HuH-7 (cell line): ENCODE measurements around the gene C11orf24.
A peak's percentile ranks its signal among the peaks of the same experiment; 100 is the strongest.
"Not testable (repeated sequence)": the region's sequence is repeated elsewhere in the genome, so short reads cannot be mapped to it uniquely, and the experiment has no call there.

ENCODE experiments used
- DNase-seq: peaks from one replicate; pipeline ENCODE4 v3.0.0; 2011; ENCODE audit warnings: low spot score

The C11orf24 gene

DNA sequence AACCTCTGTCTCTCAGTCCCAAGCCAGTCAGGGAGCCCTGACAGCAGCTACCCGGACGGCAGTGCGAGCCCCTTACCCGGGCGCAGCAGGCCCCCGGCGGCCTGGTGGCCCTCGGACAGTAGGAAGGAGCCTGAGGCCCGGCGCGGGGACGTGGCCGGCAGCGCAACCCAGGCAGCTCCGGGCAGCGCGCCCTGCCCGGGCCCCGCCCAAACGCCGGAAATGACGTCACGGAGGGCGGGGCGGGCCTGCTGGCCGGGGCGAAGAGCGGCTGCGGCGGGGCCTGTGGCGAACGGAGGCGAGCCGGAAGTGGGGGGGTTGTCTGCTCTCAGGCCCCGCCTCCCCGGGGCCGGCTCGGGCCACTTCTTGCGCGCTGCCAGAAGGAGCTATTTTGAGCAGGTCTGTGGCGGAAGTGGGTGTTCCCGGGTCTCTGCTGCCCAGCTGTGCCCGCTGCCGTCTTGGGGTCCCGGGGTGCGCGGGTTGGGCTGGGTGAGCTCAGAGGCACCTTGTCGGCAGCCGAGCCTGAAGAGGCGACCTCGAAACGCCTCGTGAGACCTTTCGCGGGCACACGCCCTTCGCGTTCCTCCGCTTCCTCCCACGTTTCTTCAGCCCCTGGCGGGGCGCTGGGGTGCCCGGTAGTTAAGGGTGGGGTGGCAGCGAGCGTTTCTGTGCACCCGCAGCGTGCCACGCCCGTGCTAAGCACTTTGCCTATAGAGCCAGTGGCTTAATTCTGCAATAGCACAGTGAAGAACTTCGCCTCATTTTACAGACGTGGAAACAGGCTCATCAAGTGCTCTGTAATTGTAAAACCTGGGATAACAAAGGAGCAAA lies at the start of gene C11orf24:
C11orf24 (minus strand) TSS at position 193 of the 828 bp plus-strand sequence. CDS start 8,206 bp downstream, outside the sequence.
- peak; percentile 100 for DNase-seq

DNA sequence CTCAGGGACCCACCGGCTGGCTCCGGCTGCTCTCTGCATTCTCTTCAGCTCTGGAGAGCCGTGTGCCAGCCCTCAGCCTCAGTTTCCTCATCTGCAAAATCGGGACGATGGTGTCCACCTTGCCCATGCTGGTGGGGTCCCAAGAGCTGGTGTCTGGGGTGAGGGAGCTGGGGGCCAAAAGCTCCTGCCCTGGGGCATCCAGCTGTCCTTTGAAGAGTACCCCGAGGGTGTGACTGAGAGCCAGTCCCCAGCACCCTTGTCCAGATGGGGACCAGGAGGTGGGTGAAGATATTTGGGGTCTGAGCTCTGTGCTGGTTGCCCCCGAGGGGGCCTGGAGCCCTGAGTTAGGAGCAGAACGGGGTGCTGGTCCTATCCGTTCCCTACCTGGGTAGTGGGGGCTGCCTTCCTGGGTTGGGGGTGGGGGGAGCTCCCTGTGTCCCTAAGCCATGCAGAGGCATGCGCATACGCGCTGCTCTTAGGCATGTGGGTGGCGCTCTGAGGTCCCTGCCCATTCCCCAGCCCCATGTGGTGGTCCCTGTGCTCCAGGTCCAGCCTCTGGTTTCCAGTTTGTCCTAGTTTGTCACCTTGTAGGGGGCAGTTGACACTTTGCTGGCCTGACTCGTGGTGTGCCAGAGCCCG lies 45.5 kb upstream of the C11orf24 start:
- DNase-seq = no peak

- peak; percentile 92 for DNase-seq
Measured at GRCh38 chr11:68315171-68315920, 43.6 kb upstream of the C11orf24 start.

DNA sequence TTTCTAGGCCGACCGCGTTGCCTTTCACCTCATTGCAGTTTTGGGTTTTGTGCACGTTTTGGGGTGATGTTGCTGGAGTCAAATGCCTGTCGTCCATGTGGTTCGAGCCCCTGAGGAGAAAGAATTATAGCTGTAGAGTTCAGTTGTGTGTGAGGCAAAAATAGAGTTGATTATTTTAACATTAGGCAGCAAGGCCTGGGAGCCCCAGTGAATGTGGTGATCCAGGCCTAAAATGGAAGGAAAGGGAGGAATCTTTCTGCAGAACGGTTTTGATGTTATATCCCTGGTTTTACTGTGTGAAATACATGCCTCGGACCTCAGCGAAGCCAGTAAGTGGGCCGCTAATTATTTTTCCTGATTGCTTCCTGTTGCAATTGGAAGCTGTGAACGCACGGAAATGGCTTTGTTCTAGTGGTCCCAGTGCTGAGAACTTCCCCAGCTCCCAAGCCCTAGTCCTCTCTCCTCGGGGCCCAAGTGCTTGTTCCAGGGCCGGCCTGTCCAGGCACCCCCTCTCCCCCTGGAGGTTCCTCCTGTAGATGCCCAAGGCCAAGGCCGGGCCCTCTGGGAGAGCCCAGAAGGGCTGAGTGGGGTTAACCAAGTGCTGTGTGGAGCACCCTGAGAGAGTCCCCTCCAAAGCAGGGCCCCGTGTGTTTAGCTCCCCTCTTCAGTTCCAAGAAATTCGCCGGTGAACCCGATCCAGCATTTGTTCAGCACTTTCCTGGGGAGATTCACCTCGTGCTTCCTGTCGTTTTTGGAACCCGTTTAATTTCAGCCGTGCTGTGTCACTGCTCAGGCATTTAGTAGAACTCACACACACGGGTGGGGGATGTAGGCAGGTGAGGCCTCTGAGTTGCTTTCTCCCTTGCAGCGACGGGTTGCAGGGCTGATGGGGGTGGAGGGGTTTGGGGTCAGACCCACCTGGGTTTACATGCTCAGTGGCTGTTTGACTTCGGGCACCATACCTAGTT lies 42.7 kb upstream of the C11orf24 start:
- DNase-seq = no peak

DNA sequence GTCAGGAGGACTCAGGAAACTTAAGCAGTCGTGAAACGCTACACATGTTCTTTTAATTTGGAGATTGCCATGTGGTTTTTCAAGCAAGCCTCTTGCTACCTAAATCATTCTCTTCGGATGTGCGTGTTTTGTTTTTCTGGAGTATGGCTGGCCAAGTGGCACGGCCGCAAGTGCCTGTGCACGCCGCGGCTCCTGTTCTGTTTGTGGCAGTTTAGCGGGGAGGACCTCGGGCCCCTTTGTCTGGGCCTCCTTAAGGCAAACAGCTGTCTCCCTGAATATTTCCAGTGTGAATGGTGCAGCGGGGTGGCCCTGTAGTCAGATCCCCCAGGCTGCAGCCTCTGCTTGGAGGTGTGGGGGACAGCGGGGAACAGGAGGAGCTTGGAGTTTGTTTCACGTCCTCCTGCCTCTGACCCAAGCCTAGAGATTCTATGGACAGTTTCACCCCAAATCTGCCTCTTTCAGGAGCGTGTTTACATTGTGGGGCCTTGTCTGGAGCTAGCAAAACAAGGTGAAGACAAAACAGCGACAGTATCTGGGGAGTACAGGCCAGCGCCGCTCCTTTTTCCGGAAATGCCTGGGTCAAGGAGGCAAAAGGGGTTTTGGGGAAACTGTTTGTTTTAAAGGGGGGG lies 41.9 kb upstream of the C11orf24 start:
- no peak for DNase-seq

DNA sequence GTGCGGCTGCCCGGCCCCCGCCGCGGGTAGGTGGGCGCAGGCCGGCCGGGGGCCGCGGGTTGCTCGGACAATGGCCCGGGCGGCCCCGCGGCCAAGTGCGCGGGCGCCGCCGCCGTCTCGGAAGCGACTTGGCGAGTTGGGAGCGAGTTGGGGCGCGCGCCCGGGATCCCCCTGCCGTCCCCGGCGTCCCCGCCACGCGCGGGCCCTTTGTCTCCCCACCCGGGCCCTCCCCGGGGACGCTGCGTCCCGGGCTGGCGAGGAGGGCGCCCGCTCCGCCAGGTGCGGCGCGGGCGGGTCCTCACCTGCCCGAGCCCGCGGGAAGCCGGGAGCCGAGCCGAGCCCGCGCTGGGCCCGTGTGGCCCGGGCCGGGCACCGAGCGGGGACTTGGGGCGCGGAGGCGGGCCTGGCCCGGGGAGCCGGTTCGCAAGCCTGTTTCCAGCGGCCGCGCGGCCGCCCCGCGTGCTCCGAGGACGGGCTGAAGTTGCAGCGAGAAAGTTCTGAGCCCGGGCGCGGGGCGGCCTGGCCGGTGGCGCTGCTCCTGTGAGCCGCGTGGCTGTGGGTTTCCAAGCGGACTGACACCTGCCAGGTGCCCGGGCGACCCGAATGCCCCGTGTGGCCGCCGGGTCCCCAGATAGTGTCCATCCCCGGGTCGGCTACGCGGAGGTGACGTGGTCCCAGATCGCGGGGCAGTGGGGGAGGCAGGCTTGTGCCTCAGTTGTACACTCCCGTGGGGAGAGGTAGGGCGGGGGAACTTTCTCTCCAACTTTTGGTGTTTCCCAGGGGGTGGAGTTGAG lies 41.2 kb upstream of the C11orf24 start:
- DNase-seq = no peak

DNA sequence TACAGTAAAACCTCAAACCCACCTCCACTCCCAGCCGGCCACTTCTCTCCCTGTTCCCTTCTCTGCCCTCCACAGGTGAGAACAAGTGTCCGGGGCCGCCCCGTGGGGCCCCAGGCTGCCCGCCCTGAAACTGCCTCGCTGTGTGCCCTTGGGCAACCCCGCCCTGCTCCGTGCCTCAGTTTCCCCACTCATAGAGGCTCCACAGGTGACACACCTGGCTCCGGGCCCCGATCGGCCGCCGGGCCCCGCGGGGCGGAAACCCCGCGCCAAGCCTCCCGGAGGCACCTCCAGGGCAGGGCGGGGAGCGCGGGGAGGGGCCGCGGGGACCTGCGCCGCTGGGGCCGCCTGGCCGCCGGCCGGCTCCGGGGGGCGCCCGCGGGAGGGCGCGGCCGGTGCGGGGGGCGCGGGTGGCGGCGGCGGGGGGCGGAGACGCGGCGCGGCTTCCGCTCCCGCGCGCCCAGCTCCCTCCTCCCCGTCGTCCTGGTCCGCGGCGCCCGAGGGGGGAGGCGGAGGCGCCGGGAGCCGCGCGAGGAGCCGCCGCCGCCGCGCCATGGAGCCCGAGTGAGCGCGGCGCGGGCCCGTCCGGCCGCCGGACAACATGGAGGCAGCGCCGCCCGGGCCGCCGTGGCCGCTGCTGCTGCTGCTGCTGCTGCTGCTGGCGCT lies 40.5 kb upstream of the C11orf24 start, which contains the start of gene LRP5:
LRP5 (plus strand) TSS at position 475 of the 663 bp plus-strand sequence; CDS start at position 599, 124 bp downstream.
- DNase-seq = peak; percentile 92

- no peak for DNase-seq
Measured at GRCh38 chr11:68311160-68312116, 39.7 kb upstream of the C11orf24 start.

DNA sequence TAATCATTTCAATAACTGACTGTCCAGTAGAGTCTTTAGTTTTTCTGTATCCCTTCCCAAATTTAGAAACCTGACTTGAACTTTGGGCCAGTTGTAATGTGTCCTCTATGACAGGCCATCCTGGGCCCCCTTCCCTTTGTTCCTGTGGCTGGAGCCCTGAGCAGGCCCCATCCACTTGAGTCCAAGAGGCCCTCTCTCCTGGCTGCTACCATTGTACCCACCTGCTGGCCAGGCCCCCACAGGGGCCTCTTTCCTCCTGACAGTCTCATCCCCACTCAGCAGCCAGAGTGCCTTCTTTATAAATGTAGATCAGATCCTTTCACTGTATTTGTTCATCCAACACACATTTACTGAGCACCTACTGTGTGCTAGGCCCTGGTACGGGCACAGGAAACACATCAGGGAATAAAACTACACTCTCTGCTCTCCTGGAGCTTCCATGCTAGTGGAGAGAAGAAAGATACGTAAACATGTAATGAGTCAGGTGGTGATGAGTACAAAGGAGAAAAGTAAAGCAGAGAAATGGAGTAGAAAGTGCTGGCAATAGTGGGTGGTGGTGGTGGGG lies 37.9 kb upstream of the C11orf24 start:
- DNase-seq = no peak

GRCh38 chr11:68308068-68308467 lies 36.3 kb upstream of the C11orf24 start:
- DNase-seq = no peak

GRCh38 chr11:68306636-68307035 lies 34.9 kb upstream of the C11orf24 start:
- no peak for DNase-seq

DNA sequence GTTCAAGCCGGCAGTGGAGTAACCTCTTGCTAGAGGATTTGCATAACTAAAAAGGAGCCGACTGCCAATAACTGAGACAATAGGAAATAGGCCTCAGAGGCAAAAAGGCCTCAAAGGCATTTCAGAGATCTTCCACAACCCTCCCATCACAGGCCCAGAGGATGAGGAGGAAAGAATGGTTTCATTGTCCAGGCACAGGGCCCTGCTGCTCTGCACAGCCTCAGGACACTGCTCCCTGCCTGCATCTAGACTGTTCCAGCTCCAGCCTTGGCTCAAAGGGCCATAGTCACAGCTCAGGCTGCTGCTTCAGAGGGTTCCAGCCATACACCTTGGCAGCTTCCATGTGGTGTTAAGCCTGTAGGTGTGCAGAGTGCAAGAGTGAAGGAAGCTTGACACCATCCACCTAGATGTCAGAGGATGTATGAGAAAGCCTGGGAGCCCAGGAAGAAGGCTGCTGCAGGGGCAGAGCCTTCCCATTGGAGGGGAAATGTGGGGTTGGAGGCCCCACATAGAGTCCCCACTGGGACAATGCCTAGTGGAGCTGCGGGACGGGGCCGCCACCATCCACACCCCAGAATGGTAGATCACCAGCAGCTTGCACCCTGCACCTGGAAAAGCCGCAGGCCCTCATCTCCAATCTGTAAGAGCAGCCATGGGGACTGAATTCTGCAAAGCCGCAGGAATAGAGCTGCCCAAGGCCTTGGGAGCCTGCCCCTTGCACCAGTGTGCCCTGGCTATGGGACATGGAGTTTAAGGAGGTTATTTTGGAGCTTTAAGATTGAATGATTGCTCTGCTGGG lies 32.4 kb upstream of the C11orf24 start:
- no peak for DNase-seq

DNA sequence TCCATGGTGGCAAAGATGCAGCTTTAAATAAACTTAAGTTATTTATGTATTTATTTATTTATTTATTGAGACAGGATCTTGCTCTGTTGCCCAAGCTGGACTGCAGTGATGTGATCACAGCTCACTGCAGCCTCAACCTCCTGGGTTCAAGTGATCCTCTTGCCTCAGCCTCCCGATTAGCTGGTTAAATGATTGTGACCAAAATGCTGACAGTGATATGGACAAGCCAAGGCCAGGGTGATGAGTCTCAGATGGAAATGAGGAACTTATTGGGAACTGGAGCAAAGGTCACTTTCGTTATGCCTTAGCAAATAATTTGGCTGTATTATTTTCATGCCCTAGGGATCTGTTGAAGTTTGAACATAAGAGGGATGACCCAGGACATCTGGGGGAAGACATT lies 31.3 kb upstream of the C11orf24 start:
- no peak for DNase-seq

DNA sequence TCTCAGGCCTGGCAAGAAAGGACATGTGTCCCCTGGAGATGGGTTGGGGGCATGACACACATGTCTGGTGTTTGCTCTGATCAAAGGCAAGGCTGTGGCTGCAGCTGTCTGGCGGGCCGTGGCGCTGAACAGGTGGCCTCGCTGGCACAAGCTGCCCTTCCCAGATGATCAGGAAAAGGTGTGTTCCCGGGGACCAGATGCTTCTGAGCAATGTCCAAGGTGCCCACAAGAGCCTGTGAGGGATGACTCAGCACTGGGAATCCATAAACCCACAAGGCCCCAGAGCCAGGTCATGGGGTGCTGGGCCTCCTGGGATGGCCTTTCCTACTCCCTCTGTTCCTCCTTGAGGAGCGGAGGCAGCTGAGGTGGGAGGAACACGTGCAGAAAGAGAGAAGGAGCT lies 30.9 kb upstream of the C11orf24 start:
- DNase-seq = no peak

- no peak for DNase-seq
Measured at GRCh38 chr11:68302256-68302655, 30.5 kb upstream of the C11orf24 start.

GRCh38 chr11:68300076-68300830 lies 28.5 kb upstream of the C11orf24 start:
- DNase-seq = no peak

GRCh38 chr11:68299517-68299879 lies 27.7 kb upstream of the C11orf24 start:
- not testable (repeated sequence) for DNase-seq
